Femur (tissue), 1 donor: ENCODE results near the gene DCAF6.

Source experiments
- DNase-seq: peaks from one replicate; pipeline ENCODE4 v3.0.0-alpha.2; 2017

Gene DCAF6

DNA sequence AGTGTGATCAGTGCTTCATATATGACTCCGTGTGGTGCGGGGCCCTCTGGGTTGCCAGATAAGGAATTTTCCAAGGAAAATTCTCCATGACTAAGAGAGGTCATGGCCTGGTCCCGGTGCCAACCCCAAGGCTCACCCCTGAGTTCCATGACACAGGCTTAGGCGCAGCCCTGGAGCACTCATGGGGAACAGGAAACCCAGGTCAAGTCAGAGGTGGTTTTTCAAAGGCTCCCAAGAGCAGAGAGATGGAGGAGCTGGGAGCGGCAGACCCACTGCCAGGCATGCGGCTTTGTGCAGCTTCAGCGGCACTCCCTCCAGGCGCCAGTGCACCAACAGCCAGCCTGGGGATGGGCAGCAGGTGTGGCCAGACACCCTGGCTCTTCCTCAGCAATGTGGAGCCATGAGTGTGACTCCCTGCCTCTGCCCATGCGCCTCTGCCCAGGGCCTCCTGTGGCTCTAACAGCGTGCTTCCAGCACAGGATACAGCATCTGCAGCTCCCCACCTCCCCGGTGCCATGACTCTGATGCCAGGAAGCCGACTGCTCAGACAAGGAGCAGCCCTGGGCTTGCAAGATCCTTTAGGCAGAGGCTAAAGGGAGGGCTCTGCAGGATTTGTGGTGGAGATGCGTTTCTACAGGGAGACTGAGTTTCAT lies 153.0 kb downstream of the DCAF6 start:
- no peak for DNase-seq

DNA sequence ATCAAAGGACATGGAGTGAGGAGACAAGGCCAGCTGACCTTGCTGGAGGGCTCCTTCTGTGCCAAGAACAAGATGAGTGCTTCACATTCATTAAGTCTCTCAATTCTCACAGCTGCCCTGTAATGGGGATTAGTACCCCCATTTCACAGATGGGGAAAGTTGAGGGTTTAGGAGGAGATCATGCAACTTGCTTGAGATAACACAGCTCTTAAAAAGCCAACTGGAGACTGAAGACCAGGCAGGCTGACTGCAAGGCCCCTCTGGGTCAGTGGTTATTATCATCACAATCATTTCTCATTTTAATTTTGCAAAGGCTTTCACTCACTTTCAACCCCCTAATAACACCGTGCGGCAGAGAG lies 153.5 kb downstream of the DCAF6 start:
- no peak for DNase-seq

DNA sequence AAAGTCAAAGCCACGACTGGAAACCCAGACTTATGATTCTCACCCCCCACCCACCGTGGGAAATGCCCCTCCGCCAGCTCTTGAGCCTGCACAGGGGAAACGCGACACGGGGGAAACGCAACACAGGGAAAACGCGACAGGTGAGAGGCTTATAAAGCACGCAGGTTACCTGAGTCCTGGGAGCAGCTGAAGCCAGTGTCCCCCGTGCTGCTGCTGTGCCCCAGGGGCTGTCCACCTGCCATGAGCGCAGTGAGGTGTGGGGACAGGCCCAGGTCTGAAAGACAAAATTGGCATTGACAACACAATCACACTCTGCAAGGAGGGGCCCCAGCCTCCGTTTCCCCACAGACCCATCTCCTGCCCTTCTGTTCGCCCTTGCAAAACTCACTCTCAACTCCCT lies 153.9 kb downstream of the DCAF6 start:
- DNase-seq, result no peak

DNA sequence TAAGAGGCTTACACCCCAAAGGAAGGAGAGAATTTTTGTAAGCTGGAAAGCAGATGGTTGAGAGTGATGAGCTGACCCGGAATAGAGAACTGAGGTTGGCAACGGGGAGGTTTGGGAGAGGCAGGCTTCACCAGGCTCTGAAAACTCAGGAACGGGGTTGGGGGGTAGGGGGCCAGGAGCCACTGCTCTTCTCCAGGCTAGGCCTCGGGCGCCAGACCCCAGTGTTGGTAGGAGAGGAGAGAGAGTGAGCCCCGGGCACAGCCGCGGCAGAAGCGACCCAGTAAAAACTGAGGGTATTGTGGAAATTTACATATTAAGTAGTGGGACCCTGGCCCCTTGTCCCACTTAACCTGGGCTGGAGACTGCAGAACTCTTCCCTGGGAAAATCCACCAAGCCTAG lies 154.6 kb downstream of the DCAF6 start:
- DNase-seq, result no peak

DNA sequence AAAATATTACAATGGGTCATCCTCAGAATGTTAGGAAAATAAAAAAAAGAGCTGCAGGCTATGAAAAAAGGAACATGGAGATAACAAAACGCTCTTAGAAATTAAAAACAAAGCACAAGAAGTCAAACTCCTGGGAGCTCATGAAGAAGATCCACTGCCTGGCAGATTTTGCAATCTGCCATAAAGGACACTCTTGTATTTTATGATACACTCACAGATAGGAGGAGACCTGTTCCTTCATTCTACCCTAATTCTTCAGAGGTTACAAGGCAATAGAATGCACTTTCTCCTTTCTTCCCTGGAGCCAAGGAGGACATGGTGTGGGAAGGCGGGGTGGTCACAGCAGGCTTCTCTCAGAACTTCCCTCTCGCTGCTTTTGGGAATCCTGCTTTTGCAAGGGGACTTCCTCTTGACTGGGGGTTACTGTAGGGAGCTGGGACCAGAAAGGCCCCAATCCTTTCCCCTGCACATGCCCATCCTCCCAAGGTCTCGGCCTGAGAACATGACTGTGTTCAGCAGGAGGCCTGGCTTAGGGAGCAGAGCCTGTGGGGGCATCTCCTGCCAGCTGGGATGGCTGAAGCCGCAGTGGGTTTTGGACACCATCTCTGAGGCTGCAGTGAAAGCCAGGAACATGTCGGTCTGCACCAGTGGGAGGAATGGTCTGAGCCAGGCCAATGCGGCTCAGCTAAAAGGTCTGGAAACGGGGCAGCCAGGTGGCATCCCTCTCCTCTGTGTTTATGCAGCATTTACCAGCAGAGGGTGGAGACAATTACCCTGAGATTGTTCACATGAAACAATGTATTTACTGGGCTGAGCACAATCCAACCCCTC lies 155.5 kb downstream of the DCAF6 start:
- DNase-seq, result peak; percentile 41

DNA sequence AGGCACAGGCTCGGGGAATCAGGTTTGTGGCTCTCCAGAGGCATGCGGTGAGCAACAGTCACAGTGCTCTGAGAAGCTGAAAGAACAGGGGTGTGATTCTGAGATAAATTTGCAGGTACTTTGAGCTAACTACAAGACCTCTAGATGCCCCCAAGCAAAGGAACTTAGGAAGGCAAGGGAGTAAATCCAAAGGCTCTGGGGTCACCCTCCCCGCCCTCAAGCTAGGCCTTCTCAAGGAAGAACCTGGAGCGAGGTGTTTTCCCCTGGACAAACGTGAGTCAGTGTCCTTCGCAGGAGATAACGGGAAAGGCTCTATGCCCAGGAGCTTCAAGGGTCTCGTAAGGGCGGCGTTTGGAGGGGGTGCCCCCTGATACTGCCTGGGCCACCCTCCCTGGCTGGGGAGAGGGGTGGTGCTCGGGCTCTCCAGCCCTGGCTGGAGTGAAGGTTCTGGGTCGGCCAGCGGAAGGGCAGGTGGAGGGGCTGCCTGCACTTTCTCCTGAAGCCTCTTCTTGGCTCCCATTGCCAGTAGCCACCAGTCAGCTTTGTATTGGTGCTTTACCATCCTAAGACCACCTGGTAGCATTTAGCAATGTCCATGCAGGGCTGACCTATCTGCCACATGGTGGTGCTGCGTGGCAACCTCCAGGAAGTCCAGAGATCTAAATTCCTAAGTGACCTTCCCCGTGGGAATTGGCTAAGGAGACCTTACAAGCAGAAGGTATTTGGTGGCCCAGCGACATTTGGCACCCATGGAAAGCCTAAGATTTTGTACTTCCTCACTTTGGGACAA lies 156.3 kb downstream of the DCAF6 start:
- no peak for DNase-seq

DNA sequence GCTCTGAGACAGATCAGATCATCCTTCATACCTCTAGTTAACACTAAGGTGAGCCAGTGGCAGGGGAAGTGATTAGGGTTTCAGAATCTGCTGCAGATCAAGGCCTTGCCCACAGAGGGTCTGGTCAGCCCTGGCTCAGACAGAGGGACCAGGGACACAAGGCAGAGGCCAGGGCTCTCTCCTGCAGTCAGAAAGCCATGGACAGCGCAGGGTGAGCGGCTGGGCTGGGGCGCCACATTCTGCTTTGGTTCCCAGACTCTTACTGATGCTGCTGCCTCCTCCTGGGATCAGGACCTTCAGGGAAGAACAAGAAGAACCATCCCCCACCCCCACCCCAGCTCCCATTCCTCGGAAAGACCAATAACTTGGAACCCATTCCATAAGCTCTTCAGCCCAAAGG lies 157.1 kb downstream of the DCAF6 start:
- no peak for DNase-seq

DNA sequence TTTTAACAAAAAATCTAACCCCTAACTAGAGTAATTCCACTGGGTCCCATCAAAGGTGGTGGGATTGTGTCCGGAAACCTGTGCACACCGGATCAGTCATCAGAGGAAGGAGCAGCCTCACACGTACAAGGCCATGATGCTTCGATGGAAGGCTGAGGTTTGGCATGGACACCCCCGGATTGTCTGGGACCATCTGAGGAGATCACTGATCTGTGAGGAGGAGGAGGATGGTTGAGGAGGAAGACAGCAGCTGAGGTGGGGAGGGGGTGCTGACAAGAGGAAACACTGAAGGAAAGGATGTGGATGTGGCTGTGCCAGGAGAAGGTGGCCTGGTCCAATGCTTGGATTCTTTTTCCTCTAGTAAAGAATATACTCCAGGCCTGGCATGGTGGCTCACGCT lies 159.0 kb downstream of the DCAF6 start:
- DNase-seq, result no peak

DNA sequence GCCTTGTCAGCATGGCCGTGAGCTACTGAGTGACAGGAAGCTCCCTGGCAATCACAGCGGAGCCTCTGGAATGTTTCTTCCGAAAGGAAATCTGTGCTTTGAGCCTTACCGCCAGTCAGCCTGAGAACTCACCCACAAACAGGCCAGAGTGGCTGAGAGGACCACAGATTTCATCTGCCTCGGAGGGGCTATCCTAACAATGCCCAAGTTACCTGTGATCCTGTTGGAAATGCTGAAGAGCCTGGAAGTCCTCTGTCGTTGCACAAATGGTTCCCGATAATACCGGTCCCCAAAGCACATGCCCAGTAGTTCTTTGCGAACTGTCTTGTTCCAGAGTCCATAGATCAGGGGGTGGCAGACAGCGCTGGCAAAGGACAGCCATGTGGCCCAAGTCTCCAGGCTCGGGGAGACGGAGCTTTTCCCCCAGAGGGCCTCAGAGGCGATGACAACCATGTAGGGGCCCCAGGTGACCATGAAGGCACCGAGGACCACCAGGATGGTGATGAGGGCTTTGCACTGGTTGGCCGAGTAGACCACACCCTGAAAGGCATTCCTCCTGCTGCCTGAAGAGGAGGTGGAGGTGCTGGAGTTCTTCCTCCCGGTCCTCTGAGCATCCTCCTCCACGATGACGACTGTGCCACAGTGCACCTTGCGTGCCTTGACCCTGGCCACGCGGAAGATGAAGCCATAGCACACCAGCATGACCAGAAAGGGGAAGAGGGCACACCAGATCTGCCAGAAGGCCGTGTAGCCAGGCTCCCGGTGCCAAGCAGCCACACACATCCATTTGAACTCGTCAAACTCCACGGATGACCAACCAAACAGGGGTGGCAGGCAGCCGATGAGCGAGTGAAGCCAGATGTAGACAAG lies 160.0 kb downstream of the DCAF6 start:
- DNase-seq, result no peak

DNA sequence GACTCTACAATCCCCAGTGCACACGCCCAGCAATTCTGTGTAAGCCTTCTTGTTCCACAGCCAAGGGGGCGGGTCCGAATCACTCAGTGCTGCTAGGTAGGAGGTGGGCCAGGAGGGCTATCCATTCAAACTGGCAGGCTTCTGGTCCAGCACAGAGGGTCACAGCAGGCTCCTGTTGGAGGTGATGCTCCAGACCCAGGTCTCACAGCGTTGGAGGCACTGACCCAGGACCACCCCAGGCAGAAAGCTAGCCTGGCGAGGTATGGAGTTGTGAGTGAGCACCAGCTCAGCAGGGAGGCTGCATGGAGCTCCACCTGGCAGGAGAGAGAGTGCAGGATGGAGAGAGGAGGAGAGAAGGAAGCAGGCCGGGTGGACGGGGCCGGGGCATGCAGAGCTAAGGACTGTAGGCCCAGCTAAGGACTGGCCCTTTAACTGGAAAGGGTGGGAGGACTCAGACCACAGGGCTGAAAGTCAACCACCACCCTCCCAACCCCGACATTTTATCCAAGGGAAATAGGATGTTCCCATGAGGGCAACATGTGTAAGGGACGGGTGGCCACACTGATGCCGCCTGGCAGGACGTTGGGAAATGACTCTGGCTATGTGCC lies 161.5 kb downstream of the DCAF6 start:
- DNase-seq, result no peak

DNA sequence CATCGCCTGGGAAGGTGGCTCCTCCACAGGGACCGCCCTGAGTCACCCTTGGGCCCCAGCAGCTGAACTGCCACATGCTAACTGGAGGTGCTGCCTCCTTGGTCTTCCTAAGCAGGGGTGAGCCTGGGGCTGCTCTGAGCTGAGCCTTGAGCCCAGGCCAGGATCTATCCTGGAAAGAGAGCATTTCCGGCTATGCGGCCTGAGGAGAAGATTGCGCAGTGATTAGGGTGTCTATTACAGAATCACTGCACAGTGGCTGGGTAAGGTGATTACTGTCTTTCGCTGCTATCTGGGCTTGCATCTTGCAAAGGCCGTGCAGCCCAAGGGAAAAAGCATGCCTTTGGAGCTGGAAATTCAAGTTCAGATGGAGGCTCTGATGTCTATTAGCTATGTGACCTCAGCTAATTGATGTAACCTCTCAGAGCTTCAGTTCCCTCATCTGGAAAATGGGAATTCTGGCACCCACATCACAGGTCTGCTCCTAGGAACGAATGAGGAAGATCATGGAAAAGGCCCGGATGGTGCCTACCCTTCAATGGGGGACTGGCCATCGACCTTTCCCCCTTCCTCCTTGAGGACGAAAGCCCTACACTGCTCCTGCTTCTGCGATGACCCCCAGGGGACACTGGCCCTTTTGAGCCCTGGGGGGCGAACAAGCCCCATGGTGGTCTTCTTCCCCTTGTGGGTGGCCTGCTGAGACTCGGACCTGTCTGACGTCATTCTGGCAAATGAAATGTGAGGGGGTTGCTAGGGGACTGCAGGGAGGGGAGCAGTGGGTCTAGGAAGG lies 162.2 kb downstream of the DCAF6 start:
- no peak for DNase-seq

DNA sequence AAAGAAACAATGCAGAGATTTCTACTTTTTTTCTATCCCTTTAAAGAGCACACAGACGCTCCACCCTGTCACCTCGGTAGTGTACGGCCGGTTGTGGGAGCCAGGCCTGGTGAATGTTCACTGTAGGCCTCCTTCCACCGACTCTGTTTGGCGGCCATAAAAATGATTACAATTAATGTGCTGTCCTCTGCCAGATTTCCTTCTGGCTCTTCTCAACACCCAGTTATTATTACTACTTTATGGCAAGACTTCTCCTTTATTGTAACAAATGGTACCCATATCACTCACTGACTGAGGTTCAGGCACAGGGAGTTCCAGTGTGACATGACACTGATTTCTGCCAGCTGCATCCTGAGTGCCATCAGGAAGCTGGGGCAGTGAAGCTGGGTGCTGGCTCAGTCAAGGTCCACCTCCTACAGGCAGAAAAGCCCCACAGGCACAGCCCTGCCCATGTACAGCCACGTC lies 162.9 kb downstream of the DCAF6 start:
- DNase-seq, result no peak

DNA sequence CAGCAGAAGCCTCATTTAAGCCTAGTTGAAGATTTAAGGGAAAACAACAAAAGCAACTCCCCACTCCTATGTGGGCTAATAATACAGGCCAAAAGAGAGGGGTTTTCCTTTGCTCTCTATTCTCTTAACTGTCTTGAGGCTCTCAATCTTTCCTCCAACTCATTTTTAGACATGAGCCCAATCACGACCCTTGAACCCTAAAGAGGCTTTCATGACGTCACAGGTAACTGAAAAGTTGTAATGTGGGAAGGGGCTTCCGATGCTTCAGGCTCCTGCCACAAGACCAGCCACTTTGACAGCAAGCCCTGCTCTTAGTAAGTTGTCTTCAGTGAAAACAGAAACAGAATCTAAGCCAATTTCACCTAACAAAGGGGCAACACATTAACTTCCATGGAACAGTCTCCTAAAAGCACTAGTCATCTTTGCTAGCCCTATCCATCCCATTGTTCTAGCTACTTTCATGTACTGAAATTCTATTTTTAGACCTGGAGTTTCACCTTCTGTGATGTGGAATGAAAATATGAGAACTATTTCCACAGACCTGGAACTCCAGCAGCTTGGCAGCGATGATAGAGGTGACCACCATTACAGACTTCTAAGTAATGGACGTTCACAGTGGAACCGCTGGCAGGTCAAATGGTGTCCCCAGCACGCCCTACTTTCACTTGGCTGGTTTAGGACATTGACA lies 164.0 kb downstream of the DCAF6 start:
- DNase-seq, result no peak

DNA sequence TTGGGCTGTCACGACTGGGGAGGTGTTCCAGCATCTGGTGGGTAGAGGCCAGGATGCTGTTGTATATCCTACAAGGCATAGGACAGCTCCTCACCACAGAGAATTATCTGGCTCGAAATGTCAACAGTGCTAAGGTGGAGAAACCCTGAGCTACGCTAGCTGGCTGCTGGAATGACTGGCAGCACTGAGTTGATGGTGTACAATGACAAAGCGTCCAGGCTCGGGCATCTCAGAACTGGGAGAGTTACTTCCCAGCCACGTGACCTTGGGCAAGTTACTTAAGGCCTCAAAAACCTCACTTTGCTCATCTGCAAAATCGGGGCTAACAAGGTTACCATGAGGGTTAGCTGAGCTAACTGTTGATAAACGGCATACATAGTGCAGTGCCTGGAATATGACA lies 164.9 kb downstream of the DCAF6 start:
- no peak for DNase-seq

DNA sequence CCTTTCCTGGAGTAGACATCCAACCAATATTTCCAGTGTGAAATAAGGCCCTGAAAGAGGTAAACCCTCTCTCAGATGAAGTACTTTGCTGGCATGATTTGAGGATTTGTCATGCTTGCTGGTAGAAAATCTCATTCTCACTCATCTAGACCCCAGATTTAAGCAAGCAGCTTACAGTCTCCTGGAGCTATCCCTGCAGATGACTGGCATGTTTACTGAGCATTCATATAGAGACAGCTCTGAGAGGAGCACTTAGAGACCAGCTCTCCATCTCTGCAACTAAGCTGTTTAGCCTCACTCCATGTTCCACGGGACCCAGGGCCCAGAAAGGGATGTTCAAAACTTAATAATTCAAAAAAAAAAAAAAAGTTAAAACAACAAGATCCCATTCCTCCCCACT lies 166.0 kb downstream of the DCAF6 start:
- no peak for DNase-seq

DNA sequence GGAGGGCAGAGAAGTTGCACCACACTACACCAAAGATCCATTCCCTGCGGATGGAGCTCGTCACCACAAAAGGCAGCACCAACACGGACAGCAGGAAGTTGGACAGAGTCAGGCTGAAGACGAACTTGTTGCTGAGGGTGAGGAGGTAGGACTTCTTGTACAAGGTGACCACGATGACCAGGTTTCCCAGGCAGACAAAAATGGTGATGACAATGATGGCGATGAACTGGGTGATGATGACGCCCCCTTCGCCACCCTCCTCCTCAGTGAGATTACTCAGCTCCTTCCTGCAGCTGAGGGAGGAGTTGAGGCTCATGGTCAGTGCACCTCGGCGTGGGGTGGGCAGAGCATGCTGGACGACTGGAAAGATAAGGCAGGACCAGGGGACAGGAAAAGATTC lies 168.1 kb downstream of the DCAF6 start:
- no peak for DNase-seq

DNA sequence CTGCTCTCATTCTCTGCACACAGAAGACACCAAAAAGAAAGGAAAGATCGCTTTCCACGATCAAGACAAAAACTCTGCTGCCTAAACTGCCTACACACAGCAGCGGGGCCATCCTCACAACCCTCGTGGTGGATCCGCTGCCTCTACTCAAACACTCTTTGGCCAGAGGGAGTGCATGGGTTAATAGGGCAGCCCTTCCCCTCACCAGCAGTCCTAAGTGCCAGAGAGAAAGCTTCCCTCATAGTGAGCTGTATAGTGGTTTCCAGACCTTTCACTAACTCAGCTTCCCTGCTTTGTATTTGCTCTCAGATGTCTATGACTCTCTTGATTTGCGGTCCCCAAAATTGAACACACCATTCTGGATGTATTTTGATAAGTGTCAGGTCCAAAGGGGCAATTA lies 169.4 kb downstream of the DCAF6 start:
- no peak for DNase-seq

DNA sequence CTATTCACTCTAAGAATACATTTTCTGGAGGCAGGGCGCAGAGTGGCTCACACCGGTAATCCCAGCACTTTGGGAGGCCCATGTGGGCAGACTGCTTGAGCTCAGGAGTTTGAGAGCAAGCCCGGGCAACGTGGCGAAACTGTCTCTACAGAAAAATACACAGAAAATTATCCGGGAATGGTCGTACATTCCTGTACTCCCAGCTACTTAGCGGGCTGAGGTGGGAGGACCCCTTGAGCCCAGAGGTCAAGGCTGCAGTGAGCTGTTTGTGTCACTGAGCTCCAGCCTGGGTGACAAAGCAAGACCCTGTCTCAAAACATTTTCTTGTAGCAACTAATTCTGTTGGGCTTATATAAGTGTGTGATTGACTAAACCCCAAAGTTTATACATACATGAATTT lies 169.8 kb downstream of the DCAF6 start:
- no peak for DNase-seq

DNA sequence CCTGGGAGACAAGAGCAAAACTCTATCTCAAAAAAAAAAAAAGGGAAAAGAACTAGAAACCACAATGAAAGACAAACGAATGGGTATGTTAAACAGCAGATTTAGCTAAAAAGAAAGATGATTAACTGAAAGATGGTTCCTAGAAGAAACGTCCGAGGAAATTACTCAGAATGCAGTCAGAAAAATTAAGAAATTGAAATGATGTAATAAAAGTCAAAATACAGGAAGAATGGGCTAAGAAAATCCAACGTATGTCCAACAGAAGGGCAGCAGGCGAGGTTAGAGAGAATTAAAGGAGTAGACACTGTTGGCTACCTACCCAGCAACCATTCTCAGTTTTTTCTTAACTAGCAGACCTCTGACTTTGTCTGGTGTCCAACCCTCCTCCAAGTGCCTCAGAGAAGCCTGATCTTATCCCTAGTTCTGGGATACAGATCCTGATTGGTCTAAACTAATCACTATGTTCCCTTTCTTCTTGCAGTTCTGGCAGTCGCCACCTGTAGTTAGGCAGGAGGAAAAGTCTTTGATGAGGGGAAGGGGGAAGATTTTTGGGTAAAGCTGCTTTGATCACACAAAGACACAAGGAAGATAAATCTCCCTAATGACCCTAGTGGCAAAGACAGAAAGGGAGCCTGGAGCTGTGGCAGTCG lies 174.5 kb downstream of the DCAF6 start:
- no peak for DNase-seq

DNA sequence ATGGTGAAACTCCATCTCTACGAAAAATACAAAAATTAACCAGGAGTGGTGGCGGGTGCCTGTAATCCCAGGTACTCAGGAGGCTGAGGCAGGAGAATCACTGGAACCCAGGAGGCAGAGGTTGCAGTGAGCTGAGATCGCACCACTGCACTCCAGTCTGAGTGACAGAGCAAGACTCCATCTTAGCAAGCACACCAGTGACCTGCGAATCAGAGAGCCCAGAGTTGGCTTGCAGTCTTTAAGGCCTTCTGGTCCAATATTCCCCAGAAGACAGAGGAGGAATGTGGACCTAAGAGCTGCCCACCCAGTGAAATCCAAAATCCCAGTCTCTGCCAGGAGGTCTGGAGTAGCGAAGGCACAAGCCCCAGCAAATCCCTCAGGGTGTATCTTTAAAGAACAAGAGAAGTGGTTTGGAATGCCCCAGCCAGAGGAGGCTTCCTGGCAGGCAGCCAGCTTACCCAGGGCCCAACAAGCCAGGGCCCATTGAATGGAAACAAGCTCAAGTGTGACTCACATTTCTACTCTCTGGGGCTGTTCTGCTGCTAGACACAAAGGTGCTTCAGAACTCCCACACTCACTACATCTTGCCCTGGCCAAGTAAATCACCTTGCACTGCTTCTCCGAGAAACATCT lies 176.3 kb downstream of the DCAF6 start:
- no peak for DNase-seq
